ENCODE data around the gene REX1BD. TPM values are rescaled to one million over a fixed set of nuclear protein-coding genes. Genes with fewer than 3 reads are reported as not detected.
A peak's percentile ranks its signal among the peaks of the same experiment; 100 is the strongest.

Gene REX1BD
- total and polyA plus RNA-seq, 2 of the 13 experiments (the other 11 are each of a cell fraction or from before 2014, with no cell fraction given) = 7.5 to 25.4 TPM

GRCh38 chr19:18589380-18590272 is 1.0 kb downstream of the REX1BD start (continued):
- TF ChIP-seq, protein P1, sequence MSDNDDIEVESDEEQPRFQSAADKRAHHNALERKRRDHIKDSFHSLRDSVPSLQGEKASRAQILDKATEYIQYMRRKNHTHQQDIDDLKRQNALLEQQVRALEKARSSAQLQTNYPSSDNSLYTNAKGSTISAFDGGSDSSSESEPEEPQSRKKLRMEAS (IDR thresholded peaks at IDR 0.05) = peak; percentile 99
- TF ChIP-seq HDAC6 (IDR thresholded peaks at IDR 0.05; ENCODE audit: low read depth, low read length) = no peak
- TF ChIP-seq, protein P2, sequence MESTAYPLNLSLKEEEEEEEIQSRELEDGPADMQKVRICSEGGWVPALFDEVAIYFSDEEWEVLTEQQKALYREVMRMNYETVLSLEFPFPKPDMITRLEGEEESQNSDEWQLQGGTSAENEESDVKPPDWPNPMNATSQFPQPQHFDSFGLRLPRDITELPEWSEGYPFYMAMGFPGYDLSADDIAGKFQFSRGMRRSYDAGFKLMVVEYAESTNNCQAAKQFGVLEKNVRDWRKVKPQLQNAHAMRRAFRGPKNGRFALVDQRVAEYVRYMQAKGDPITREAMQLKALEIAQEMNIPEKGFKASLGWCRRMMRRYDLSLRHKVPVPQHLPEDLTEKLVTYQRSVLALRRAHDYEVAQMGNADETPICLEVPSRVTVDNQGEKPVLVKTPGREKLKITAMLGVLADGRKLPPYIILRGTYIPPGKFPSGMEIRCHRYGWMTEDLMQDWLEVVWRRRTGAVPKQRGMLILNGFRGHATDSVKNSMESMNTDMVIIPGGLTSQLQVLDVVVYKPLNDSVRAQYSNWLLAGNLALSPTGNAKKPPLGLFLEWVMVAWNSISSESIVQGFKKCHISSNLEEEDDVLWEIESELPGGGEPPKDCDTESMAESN (CRISPR knock-in tag; conservative IDR thresholded peaks at IDR 0.05) = peak; percentile 95; the same call in 1 of the 2 replicates
- no peak for TF ChIP-seq SRSF4 (IDR thresholded peaks at IDR 0.05; ENCODE audit: low read depth, low read length, poor library complexity, severe bottlenecking)
- TF ChIP-seq STAT6 (CRISPR knock-in tag; IDR thresholded peaks at IDR 0.05; ENCODE audit: borderline replicate concordance) = no peak
- TF ChIP-seq, protein P3, sequence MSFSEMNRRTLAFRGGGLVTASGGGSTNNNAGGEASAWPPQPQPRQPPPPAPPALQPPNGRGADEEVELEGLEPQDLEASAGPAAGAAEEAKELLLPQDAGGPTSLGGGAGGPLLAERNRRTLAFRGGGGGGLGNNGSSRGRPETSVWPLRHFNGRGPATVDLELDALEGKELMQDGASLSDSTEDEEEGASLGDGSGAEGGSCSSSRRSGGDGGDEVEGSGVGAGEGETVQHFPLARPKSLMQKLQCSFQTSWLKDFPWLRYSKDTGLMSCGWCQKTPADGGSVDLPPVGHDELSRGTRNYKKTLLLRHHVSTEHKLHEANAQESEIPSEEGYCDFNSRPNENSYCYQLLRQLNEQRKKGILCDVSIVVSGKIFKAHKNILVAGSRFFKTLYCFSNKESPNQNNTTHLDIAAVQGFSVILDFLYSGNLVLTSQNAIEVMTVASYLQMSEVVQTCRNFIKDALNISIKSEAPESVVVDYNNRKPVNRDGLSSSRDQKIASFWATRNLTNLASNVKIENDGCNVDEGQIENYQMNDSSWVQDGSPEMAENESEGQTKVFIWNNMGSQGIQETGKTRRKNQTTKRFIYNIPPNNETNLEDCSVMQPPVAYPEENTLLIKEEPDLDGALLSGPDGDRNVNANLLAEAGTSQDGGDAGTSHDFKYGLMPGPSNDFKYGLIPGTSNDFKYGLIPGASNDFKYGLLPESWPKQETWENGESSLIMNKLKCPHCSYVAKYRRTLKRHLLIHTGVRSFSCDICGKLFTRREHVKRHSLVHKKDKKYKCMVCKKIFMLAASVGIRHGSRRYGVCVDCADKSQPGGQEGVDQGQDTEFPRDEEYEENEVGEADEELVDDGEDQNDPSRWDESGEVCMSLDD (CRISPR knock-in tag; IDR thresholded peaks at IDR 0.05; ENCODE audit: borderline replicate concordance) = peak; percentile 78; the same call in 1 of the 2 replicates
- TF ChIP-seq PCBP1 (IDR thresholded peaks at IDR 0.05; ENCODE audit: borderline replicate concordance, low read depth, low read length) = no peak
- TF ChIP-seq PRDM10 (CRISPR knock-in tag; IDR thresholded peaks at IDR 0.05; ENCODE audit: low read depth) = no peak
- TF ChIP-seq NFE2 (CRISPR knock-in tag; IDR thresholded peaks at IDR 0.05) = no peak
- TF ChIP-seq HES4 (CRISPR knock-in tag; IDR thresholded peaks at IDR 0.05; ENCODE audit: borderline replicate concordance) = peak; percentile 100
- TF ChIP-seq, protein P4, sequence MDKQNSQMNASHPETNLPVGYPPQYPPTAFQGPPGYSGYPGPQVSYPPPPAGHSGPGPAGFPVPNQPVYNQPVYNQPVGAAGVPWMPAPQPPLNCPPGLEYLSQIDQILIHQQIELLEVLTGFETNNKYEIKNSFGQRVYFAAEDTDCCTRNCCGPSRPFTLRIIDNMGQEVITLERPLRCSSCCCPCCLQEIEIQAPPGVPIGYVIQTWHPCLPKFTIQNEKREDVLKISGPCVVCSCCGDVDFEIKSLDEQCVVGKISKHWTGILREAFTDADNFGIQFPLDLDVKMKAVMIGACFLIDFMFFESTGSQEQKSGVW (CRISPR knock-in tag; IDR thresholded peaks at IDR 0.05; ENCODE audit: borderline replicate concordance) = no peak
- peak; percentile 33; the same call in 1 of the 2 replicates for TF ChIP-seq ERF (CRISPR knock-in tag; IDR thresholded peaks at IDR 0.05)
- TF ChIP-seq ZFYVE20 (CRISPR knock-in tag; IDR thresholded peaks at IDR 0.05; ENCODE audit: borderline replicate concordance, low read depth) = peak; percentile 94
- TF ChIP-seq ZNF781 (CRISPR knock-in tag; IDR thresholded peaks at IDR 0.05; ENCODE audit: borderline replicate concordance, not compliant biosample characterization) = peak; percentile 55
